Aorta (tissue), 5 donors: ENCODE results near the gene DUSP16. TPM values are rescaled to one million over a fixed set of nuclear protein-coding genes. Genes with fewer than 3 reads are reported as not detected.

ENCODE experiments used
- ATAC-seq: fragments of 200-7000 bp; cut with Tn5 transposase; one replicate; pipeline ENCODE4 v1.9.1; 2022; ENCODE audit warnings: moderate library complexity; ENCODE audit not compliant: low FRiP score
- DNase-seq, 2 donors: peaks; one replicate each; pipeline ENCODE4 v3.0.0-alpha.2; 2020
- H3K27ac ChIP-seq, 2 donors: one replicate each; pipeline ENCODE4 v1.5.1; 2013; ENCODE audit warnings: low read length in 2 of 2, mild to moderate bottlenecking in 2 of 2, moderate library complexity in 2 of 2, control low read depth in 1 of 2, inconsistent platforms in 1 of 2, low read depth in 1 of 2
- H3K27me3 ChIP-seq, 2 donors: one replicate each; pipeline ENCODE4 v1.6.1; 2013; ENCODE audit warnings: control low read depth in 1 of 2, low read length in 1 of 2, mild to moderate bottlenecking in 1 of 2, moderate library complexity in 1 of 2; ENCODE audit not compliant: insufficient read depth in 2 of 2, control insufficient read depth in 1 of 2
- H3K36me3 ChIP-seq, 2 donors: one replicate each; pipeline ENCODE4 v1.6.1; 2013; ENCODE audit warnings: control low read depth in 1 of 2, low read length in 1 of 2, mild to moderate bottlenecking in 1 of 2; ENCODE audit not compliant: insufficient read depth in 2 of 2, control insufficient read depth in 1 of 2
- H3K4me1 ChIP-seq, 2 donors: one replicate each; pipeline ENCODE4 v1.6.1; 2013; ENCODE audit warnings: low read length in 2 of 2, control low read depth in 1 of 2, mild to moderate bottlenecking in 1 of 2, moderate library complexity in 1 of 2; ENCODE audit not compliant: insufficient read depth in 2 of 2, control insufficient read depth in 1 of 2
- H3K4me3 ChIP-seq, 2 donors: one replicate each; pipeline ENCODE4 v1.5.1; 2013; ENCODE audit warnings: low read length in 2 of 2, control low read depth in 1 of 2, mild to moderate bottlenecking in 1 of 2
- H3K9me3 ChIP-seq: one replicate; pipeline ENCODE4 v1.6.1; 2013; ENCODE audit warnings: mild to moderate bottlenecking, low read length; ENCODE audit not compliant: control insufficient read depth
- WGBS, 2 donors: extraction: QIAGEN DNeasy Blood & Tissue Kit; methylation state at CpG; one replicate each; pipeline ENCODE4 v1.1.7; 2013; 5-methylcytosine and 5-hydroxymethylcytosine counted together
- intact Hi-C, 2 donors: fragments of 100-400 bp; cut with DNase I; formaldehyde crosslinking; loops; one replicate each; pipeline versions ENCODE4 v1.14.2 to v1.15.0; 2022
- polyA plus RNA-seq, 2 donors: library from polyadenylated mRNA; stranded (reverse); fragments of 200-250 nt; gene quantifications; one replicate each; pipeline ENCODE4 v1.2.3, GENCODE V29; 2013
- total RNA-seq, 2 donors: library from RNA; stranded (reverse); fragmentation: NEBNext Ultra II Directional; extraction: Animal tissue kit (Norgen Biotek cat#: 25700); gene quantifications; one replicate each; pipeline ENCODE4 v1.2.1, GENCODE V29; 2021
- donor health status: healthy with polysubstance abuse.
- donor health status: Bipolar disorder and iron deficiency.
- donor health status: DM: no; HTN: no; CAD: no.
- donor health status: DM: no; HTN: no; CAD: no.
- donor health status: DM: yes; HTN: yes; CAD: no.

The DUSP16 gene
- total and polyA plus RNA-seq, 4 donors: 3.1 to 27.4 (median 17.6) TPM

GRCh38 chr12:12534166-12534866 lies 28.3 kb downstream of the DUSP16 start:
- H3K4me1 ChIP-seq: peaks cover 0 to 5% of the 10 kb centered on the region in 2 donors
- H3K27ac ChIP-seq: peak overlapping the region; percentile 12 to 77
- intact Hi-C loops: no loop called here
- 59 to 60% methylated on average over 8 of the region's 8 CpGs for WGBS, 2 donors
- H3K4me3 ChIP-seq: no peak overlapping the region
- no peaks in the 10 kb centered on the region for H3K27me3 ChIP-seq
- H3K9me3 ChIP-seq: no peaks in the 10 kb centered on the region
- no peaks in the 10 kb centered on the region for H3K36me3 ChIP-seq
- ATAC-seq (no peak), DNase-seq (no peak)

GRCh38 chr12:12533238-12533829 lies 29.3 kb downstream of the DUSP16 start:
- 18 to 22% methylated on average over 6 of the region's 6 CpGs for WGBS, 2 donors
- no peak for DNase-seq
- no peaks in the 10 kb centered on the region for H3K36me3 ChIP-seq
- intact Hi-C loops: no loop called here
- ATAC-seq: no peak
- peaks cover 0 to 5% of the 10 kb centered on the region in 2 donors for H3K4me1 ChIP-seq
- no peak overlapping the region for H3K4me3 ChIP-seq
- peak overlapping the region in 1 of 2 donors; percentile 72 for H3K27ac ChIP-seq
- H3K27me3 ChIP-seq: no peaks in the 10 kb centered on the region
- H3K9me3 ChIP-seq: no peaks in the 10 kb centered on the region

- no peaks in the 10 kb centered on the region for H3K27me3 ChIP-seq
- 69 to 71% methylated on average over 2 of the region's 2 CpGs for WGBS, 2 donors
- no peaks in the 10 kb centered on the region for H3K9me3 ChIP-seq
- DNase-seq (no peak), ATAC-seq (no peak)
- intact Hi-C loops: no loop called here
- H3K36me3 ChIP-seq: no peaks in the 10 kb centered on the region
- H3K4me3 ChIP-seq: no peak overlapping the region
- peaks cover 0 to 5% of the 10 kb centered on the region in 2 donors for H3K4me1 ChIP-seq
- no peak overlapping the region for H3K27ac ChIP-seq
Observed at GRCh38 chr12:12531194-12531593, 31.5 kb downstream of the DUSP16 start.

GRCh38 chr12:12529783-12530421 lies 32.8 kb downstream of the DUSP16 start:
- H3K27ac ChIP-seq: no peak overlapping the region
- 87 to 94% methylated on average over 2 of the region's 2 CpGs for WGBS, 2 donors
- no peaks in the 10 kb centered on the region for H3K27me3 ChIP-seq
- intact Hi-C loops: no loop called here
- no peaks in the 10 kb centered on the region for H3K9me3 ChIP-seq
- ATAC-seq (no peak), DNase-seq (no peak)
- H3K36me3 ChIP-seq: no peaks in the 10 kb centered on the region
- H3K4me1 ChIP-seq: peaks cover 0 to 5% of the 10 kb centered on the region in 2 donors
- H3K4me3 ChIP-seq: no peak overlapping the region

GRCh38 chr12:12528361-12529270 lies 34.0 kb downstream of the DUSP16 start:
- ATAC-seq (no peak), DNase-seq (no peak)
- 63 to 67% methylated on average over 6 of the region's 6 CpGs for WGBS, 2 donors
- no peaks in the 10 kb centered on the region for H3K9me3 ChIP-seq
- no peak overlapping the region for H3K27ac ChIP-seq
- no peak overlapping the region for H3K4me3 ChIP-seq
- H3K36me3 ChIP-seq: no peaks in the 10 kb centered on the region
- H3K27me3 ChIP-seq: no peaks in the 10 kb centered on the region
- intact Hi-C loops: no loop called here
- peaks cover 2 to 6% of the 10 kb centered on the region in 2 donors for H3K4me1 ChIP-seq

GRCh38 chr12:12527820-12528296 lies 34.8 kb downstream of the DUSP16 start:
- no peaks in the 10 kb centered on the region for H3K9me3 ChIP-seq
- intact Hi-C loops: no loop called here
- DNase-seq (no peak), ATAC-seq (no peak)
- 95% methylated on average over 5 of the region's 5 CpGs for WGBS, 2 donors
- H3K27me3 ChIP-seq: no peaks in the 10 kb centered on the region
- H3K4me3 ChIP-seq: no peak overlapping the region
- H3K27ac ChIP-seq: no peak overlapping the region
- no peaks in the 10 kb centered on the region for H3K36me3 ChIP-seq
- H3K4me1 ChIP-seq: peaks cover 2 to 7% of the 10 kb centered on the region in 2 donors

GRCh38 chr12:12524128-12524527 lies 38.5 kb downstream of the DUSP16 start:
- intact Hi-C loops: no loop called here
- DNase-seq (no peak), ATAC-seq (no peak)
- peaks cover 0 to 2% of the 10 kb centered on the region in 2 donors for H3K36me3 ChIP-seq
- no peaks in the 10 kb centered on the region for H3K9me3 ChIP-seq
- no peak overlapping the region for H3K27ac ChIP-seq
- H3K4me1 ChIP-seq: peaks cover 3 to 8% of the 10 kb centered on the region in 2 donors
- no peak overlapping the region for H3K4me3 ChIP-seq
- no peaks in the 10 kb centered on the region for H3K27me3 ChIP-seq

- intact Hi-C loops: no loop called here
- H3K9me3 ChIP-seq: no peaks in the 10 kb centered on the region
- DNase-seq (no peak), ATAC-seq (no peak)
- H3K36me3 ChIP-seq: peaks cover 0 to 2% of the 10 kb centered on the region in 2 donors
- H3K4me1 ChIP-seq: peaks cover 6 to 8% of the 10 kb centered on the region in 2 donors
- no peak overlapping the region for H3K4me3 ChIP-seq
- H3K27ac ChIP-seq: no peak overlapping the region
- no peaks in the 10 kb centered on the region for H3K27me3 ChIP-seq
Observed at GRCh38 chr12:12523229-12523628, 39.4 kb downstream of the DUSP16 start.
